Right hindlimb (tissue), 1 donor: ENCODE data around the gene SHOC2.
A peak's percentile ranks its signal among the peaks of the same experiment; 100 is the strongest.

Source experiments
- DNase-seq: peaks from one replicate; pipeline ENCODE4 v3.0.0-alpha.2; 2018

The SHOC2 gene

DNA sequence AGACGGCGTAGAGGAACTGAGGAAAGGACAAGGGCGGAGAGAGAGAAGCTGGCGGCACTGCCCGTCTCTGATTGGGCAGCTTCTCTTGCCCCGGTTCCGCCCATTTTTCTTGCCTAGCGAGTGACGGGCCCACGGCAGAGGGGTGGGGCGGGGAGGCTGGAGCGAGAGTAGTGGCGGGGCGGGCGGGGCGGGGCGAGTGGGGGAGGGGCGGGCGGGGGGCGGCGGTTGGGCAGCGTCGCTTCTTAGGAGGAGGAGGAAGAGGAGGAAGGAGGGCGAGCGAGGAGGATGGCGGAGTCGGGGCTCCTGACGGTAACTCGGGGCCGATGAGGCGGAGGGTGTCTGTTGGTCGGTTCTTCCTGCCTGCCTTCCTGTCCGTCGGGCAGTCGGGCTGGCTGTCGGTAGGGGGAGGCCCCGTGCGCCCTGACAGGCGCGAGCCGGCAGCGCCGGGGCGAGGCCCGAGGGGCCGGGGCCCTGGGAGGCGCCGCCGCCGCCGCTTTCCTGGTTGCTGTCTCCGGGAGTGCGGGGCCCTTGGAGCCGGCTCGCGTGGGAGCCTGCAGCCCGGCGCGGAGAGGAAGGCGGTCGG lies at the start of gene SHOC2:
Gene SHOC2, plus strand, starts transcription at position 256 of the 583 bp plus-strand sequence. CDS start 44,755 bp downstream, outside the sequence.
- peak; percentile 100 for DNase-seq

DNA sequence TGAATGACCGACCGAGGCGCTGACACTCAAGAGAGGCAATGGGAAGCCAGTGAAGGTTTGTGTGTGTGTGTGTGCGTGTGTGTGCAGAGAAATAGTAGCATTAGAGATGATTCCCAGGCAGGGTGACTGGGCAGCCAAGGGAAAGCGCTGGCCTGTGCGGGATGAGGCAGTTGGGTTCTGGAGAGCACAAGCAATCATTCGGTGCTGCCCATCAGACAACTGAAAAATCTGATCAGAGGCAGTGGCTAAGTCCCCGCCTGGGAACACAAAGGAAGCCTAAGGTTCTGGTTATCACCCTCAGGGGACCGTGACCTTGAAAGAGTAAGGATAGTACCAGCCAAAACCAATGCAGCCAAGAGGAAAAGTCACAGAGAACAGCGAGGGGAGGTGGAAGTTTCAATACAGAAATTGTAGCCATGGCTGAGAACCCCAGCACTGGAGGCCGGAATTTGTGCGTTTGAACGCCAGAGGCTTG lies 48.5 kb upstream of the SHOC2 start:
- no peak for DNase-seq

DNA sequence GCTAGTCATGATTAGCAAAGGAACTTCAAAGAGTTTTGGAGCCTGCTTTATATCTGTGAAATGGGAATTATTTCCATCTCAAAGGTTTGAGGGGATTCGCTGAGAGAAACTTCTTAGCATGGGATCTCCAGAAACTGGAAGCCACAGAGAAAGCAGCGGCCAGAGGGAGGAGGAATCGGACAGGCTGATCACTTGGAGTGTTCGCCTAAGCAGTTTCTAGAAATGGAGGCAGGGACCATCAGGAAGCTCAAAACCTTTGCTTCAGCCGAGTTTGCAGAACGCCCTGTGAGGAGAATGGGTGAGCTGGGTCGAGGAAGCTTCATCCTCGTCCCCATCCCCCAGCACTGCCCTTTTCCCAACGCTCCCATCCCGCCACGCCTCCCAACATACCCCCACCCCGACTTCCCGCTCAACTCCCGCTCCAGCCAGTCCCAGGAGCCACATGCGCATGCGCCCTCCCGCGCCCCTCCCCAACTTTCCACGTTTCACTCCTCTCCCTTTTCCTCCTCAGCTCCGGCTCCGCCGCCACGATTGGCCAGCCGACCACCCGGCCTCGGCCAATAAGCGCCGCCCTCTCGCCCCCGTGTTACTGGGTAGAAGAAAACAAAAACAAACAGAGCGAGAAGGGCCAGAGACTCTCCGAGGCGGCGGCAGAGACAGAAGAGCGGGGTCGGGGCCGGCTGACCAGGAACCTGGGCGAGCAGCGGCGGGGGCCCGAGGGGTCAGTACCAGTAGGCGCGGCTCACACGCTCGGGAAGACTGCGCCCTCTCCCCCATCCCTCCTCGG lies 47.9 kb upstream of the SHOC2 start, which contains the start of gene PDCD4:
Gene PDCD4, plus strand, starts transcription at position 631 of the 787 bp plus-strand sequence. CDS start 4,100 bp downstream, outside the sequence.
- DNase-seq, result peak; percentile 100

GRCh38 chr10:110872145-110872983 lies 47.0 kb upstream of the SHOC2 start:
- peak; percentile 94 for DNase-seq

DNA sequence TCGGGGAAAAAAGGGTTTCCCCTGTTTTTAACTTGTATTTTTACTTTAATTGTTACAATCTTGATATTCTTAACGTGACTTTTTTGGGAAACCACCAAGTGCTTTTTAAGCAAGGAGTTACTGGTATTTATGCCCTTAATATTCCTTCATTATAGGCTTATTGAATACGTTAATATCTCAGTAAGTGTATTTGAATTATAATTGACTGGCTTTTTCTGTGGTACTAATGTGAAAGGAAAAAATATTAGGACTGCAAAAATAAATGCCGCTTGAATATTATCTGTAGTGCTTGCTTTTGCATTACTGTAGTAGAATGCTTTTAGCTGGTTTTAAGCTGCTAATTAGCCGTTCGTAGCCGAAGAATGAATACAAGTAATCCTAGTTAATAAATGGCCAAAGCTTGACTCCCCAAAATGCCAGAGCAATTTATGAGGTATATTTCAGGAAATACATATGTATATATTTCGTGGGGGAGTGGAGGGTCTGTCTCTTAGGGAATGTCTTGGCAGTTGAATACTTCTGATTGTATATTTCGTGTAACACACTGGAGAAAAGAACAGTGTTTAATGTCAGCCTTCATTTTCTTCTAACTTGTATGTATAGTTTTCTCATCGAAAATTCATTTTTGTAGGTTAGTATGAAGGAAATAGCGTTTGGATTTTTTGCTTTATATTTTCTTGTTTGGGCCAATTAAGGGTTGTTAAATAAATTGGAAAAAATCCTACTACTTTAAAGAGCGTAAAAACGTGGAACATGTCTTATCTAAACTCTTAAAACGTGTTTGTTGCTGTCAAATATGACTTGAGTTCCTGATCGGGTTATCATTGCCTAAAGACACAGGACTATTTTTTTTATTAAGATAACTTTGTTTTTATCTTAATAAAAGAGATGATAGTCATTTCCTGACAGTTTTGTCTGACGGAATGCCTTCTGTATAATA lies 46.1 kb upstream of the SHOC2 start:
- no peak for DNase-seq

- DNase-seq, result no peak
These were observed 45.5 kb upstream of the SHOC2 start for GRCh38 chr10:110873951-110874350.

DNA sequence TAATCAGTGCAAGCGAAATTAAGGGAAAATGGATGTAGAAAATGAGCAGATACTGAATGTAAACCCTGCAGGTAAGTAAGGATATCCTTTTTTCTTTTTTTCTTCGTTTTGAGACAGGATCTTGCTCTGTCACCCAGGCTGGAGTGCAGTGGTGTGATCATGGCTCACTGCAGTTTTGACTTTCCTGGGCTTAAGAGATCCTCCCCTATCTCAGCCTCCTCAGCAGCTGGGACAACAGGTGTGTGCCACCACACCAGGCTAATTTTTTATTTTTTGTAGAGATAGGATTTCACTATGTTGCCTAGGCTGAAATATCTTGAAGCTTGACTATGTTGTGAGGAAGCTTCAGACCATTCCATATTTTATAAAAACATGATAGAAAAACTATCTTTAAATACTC lies 43.4 kb upstream of the SHOC2 start:
- no peak for DNase-seq

- DNase-seq, result no peak
These were observed 42.6 kb upstream of the SHOC2 start for GRCh38 chr10:110876788-110877187.

DNA sequence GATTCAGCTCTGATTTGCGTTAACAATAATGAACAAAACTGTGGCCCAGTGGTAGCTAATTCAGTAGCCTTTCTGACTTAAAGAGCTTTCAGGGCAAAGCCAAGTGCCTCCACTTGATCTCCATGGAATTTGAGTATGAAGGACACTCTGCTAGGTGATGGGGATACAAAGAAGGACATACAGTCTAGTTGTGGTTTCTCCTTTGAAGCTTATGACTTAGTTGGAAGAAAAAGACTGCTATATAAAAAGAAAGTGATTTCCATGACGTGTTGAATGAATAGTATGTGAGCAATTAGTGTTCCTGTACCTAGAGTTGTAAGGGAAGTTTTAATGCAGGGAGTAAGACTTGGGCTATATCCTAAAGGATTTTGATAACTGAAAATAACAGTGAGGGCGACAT lies 39.4 kb upstream of the SHOC2 start:
- no peak for DNase-seq

DNA sequence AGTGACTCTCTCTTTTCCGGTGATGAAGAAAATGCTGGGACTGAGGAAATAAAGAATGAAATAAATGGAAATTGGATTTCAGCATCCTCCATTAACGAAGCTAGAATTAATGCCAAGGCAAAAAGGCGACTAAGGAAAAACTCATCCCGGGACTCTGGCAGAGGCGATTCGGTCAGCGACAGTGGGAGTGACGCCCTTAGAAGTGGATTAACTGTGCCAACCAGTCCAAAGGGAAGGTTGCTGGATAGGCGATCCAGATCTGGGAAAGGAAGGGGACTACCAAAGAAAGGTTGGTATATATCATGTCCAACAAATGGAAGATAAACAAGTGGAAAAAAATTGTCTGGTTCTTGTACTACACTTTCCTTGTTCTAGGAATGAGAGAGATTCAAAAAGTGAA lies 38.2 kb upstream of the SHOC2 start:
- DNase-seq, result no peak

GRCh38 chr10:110881905-110882304 lies 37.5 kb upstream of the SHOC2 start:
- no peak for DNase-seq

DNA sequence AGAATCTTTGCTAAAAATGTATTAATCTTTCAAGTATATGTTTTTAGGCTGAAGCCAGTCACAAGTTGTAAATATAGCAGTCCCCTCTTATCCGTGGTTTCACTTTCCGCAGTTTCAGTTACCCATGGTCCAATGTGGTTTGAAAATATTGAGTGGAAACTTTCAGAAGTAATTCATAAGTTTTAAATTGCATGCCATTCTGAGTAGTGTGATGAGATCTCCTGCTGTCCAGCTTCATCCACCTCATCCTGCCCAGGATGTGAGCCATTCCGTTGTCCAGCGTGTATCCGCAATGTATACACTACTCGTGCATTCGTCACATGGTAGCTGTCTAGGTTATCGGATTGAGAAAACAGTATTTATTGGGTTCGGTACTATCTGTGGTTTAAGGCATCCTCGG lies 35.5 kb upstream of the SHOC2 start:
- DNase-seq, result no peak

- no peak for DNase-seq
These were observed 33.3 kb upstream of the SHOC2 start for GRCh38 chr10:110885932-110886674.

DNA sequence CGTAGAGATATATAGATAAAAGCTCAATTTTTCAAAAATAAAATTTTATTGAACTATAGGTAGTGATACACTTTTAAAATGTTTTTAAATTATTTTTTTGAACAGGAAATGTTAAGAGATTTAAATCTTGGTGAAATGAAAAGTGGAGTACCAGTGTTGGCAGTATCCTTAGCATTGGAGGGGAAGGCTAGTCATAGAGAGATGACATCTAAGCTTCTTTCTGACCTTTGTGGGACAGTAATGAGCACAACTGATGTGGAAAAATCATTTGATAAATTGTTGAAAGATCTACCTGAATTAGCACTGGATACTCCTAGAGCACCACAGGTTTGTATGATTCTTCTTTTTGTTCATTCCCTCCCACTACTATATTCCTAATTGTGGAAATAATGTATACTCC lies 31.8 kb upstream of the SHOC2 start:
- DNase-seq, result no peak

- DNase-seq, result no peak
These were observed 26.7 kb upstream of the SHOC2 start for GRCh38 chr10:110892602-110893288.

GRCh38 chr10:110893559-110894179 lies 25.7 kb upstream of the SHOC2 start:
- DNase-seq, result no peak

GRCh38 chr10:110897184-110897583 lies 22.2 kb upstream of the SHOC2 start:
- DNase-seq, result no peak

- DNase-seq, result no peak
These were observed 21.0 kb upstream of the SHOC2 start for GRCh38 chr10:110898391-110898790.

GRCh38 chr10:110900983-110901382 lies 18.4 kb upstream of the SHOC2 start:
- peak; percentile 17 for DNase-seq
